HCT116 (cell line): Measurements from ENCODE around the gene ABCD1.

ENCODE experiments used
- CBX3 ChIP-seq: IDR thresholded peaks from 2 replicates; pipeline ENCODE4 v1.6.1; 2012; ENCODE audit warnings: low read depth
- CEBPB ChIP-seq: IDR thresholded peaks from 2 replicates; pipeline ENCODE4 v1.6.1; 2012; ENCODE audit warnings: low read depth
- CTCF ChIP-seq, 3 experiments: fragments of 200-600 bp in 1 of 3; sonication (generic) in 1 of 3; IDR thresholded peaks in 2 of 3; conservative IDR thresholded peaks in 1 of 3; 2 replicates each; pipeline ENCODE4 v1.5.1; 2012 to 2017; ENCODE audit warnings: low read depth in 2 of 3, low read length in 2 of 3, antibody characterized with exemption in 1 of 3, borderline replicate concordance in 1 of 3, control low read depth in 1 of 3, mild to moderate bottlenecking in 1 of 3, mixed read lengths in 1 of 3, mixed run types in 1 of 3, moderate library complexity in 1 of 3; ENCODE audit not compliant: insufficient read depth in 1 of 3
- EZH2phosphoT487 ChIP-seq: fragments of 200-600 bp; IDR thresholded peaks from 2 replicates; pipeline ENCODE4 v1.6.1; 2018; ENCODE audit warnings: antibody characterized with exemption, borderline replicate concordance
- MAX ChIP-seq: IDR thresholded peaks from 2 replicates; pipeline ENCODE4 v1.6.1; 2012
- POLR2A ChIP-seq: IDR thresholded peaks from 2 replicates; pipeline ENCODE4 v1.7.0; 2011; ENCODE audit warnings: borderline replicate concordance; ENCODE audit not compliant: insufficient read depth, insufficient read length; ENCODE audit errors: extremely low read depth
- POLR2AphosphoS5 ChIP-seq: IDR thresholded peaks from 2 replicates; pipeline ENCODE4 v1.6.1; 2011; ENCODE audit warnings: mild to moderate bottlenecking, low read depth, low read length, moderate library complexity
- RAD21 ChIP-seq: IDR thresholded peaks from 2 replicates; pipeline ENCODE4 v1.6.1; 2012; ENCODE audit warnings: low read depth, mild to moderate bottlenecking
- SP1 ChIP-seq: IDR thresholded peaks from 2 replicates; pipeline ENCODE4 v1.6.1; 2012; ENCODE audit warnings: low read depth
- YY1 ChIP-seq: IDR thresholded peaks from 2 replicates; pipeline ENCODE4 v1.6.1; 2011; ENCODE audit warnings: low read length, low read depth, moderate library complexity, mild to moderate bottlenecking; ENCODE audit not compliant: insufficient replicate concordance; ENCODE audit errors: extremely low read depth

- TF ChIP-seq POLR2A = no peak
- TF ChIP-seq CTCF (IDR thresholded peaks at IDR 0.05 in 2 of 3, conservative IDR thresholded peaks at IDR 0.05 in 1 of 3; ENCODE audit: borderline replicate concordance in 1 of 3, insufficient read depth in 1 of 3, low read depth in 2 of 3, low read length in 2 of 3) = no peak
- TF ChIP-seq CBX3 = no peak
- TF ChIP-seq RAD21 = no peak
- no peak for TF ChIP-seq POLR2AphosphoS5
- no peak for TF ChIP-seq MAX
- TF ChIP-seq EZH2phosphoT487 = no peak
- no peak for TF ChIP-seq CEBPB
- no peak for TF ChIP-seq SP1
- TF ChIP-seq YY1 = no peak
Observed at GRCh38 chrX:153766098-153766817, 41.6 kb downstream of the ABCD1 start.
